Inferior parietal cortex (tissue), 1 donor: Measurements from ENCODE around the gene UNC13C.
"Not testable (repeated sequence)": the region's sequence is repeated elsewhere in the genome, so short reads cannot be mapped to it uniquely, and the experiment has no call there.

Experiments
- DNase-seq: peaks from one replicate; pipeline ENCODE4 v3.0.0-alpha.2; 2016; ENCODE audit errors: extremely low spot score

The UNC13C gene

GRCh38 chr15:53978253-53978906, at the start of gene UNC13C:
Gene UNC13C, plus strand, starts transcription at chr15:53978441. Its CDS starts 34,463 bp downstream, at chr15:54012904.
- DNase-seq: peak; percentile 38

DNA sequence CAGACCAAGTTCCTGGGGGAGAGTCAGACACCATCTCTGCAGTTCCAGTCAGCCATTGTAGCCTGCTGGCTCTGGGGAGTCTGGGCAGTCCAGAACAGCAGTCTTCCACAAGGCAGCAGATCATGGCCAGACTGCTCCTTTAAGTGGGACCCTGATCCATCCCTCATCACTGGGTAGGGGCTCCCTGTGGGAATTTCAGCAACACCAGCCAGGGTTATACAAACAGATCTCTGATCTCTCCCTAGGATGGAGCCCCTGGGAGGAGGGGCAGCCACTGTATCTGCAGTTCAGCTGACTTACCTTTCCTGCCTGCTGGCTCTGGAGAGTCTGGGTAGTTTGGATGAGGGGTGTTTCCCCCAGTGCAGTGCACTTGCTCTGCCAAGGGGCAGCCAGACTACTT, 42.1 kb upstream of the UNC13C start:
- DNase-seq: no peak

- not testable (repeated sequence) for DNase-seq
Measured at GRCh38 chr15:53937632-53938031, 40.6 kb upstream of the UNC13C start.

- no peak for DNase-seq
Measured at GRCh38 chr15:53950572-53950971, 27.7 kb upstream of the UNC13C start.

- no peak for DNase-seq
Measured at GRCh38 chr15:53955396-53955795, 22.8 kb upstream of the UNC13C start.

DNA sequence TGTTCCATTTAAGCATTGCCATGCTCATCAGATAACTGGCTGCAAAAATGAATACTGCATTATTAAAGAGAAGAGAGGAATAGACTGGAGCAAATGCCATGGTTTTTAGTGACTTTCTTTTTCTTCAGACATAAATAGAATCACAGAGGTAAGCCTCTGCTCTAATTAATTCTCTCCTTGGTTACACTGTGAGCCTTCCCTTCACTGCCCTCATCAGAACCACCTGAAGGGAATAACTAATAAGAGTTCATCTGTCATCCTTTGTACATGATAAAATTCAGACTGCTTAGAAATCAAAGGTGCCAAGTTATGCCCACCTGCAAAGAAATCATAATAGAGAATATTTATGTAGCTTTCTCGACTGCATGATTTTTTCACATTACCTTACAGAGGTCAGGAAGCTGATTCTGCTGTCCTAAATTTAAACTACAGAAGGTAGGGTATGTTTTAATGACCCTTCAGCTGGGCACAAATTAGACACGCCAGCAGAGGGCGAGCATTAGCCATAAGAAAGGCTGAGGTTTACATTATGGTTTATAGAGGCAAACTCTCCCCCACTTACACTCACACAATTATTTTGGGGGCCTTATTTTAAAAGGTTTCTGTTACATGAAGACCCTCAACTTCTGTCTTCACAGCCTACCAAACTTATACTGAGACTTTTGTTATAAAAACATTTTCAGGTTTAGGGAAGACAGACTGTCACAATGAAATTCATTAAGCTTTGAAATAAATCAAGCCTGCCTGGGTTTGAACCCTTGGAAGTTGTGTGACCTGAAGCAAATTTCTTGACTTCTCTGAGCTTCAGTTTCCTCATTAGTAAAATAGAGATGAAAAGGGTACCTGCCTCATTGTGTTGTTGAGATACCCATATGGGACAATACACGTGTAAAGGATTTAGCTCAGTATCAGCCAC, 15.3 kb upstream of the UNC13C start:
- DNase-seq: peak; percentile 36

DNA sequence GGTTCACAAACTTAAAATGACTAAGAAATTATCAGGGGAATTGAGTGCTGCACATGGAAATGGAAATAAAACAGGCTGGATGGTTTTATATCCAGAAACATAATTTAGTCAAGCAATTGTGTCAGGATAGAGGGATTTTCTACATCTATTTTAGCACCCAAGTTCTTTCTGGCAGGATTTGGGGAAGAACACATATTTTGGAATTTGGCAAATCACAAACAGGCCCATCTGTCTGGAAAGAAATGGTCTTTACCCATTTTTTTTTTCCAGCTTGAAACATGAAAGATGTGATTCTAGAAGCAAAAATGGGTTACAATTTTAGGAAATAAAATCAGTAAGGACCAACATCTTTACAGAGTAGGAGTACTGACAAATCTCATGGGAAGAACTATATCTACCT, 14.4 kb upstream of the UNC13C start:
- peak; percentile 38 for DNase-seq

DNA sequence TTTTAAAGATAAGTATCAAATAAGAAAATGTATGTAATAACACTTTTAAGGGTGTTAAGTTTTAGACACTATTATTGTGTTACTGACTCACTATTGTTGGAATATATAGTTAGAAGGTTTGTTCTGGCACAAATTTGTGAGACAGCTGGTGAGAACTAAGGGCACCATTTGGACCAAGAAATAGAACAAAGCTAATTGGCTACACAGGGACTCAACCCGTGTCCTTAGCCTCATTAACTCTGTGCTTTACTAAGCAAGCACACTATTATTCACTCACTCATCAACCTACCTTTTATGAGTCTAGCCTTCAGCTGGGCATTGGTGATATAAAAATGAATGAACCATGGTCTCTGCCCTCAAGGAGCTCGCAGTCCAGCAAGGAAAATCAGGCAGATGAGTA, 4.1 kb upstream of the UNC13C start:
- DNase-seq: no peak

DNA sequence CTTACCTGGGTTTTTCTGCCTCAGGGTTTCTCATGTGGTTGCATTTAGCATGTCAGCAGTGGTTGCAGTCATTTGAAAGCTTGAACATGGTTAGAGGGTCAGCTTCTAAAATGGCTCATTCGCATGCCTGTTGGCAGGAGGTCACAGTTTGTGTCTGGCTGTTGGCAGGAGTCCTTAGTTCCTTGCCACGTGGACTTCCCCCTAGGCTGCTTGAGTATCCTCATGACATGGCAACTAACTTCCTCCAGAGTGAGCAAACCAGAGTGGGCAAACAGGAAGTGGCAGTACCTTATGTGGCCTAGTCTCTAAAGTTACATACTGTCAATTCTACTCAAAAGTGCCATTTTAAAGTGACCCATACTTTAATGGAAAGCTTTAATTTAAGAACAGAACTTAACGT, 3.4 kb upstream of the UNC13C start:
- DNase-seq: no peak

GRCh38 chr15:53976844-53977392, 1.3 kb upstream of the UNC13C start:
- peak; percentile 22 for DNase-seq

- DNase-seq: peak; percentile 39
Measured at GRCh38 chr15:53979051-53979788, 979 bp downstream of the UNC13C start.

GRCh38 chr15:53980021-53980420, 1.8 kb downstream of the UNC13C start:
- peak; percentile 23 for DNase-seq

- no peak for DNase-seq
Measured at GRCh38 chr15:53982071-53982680, 3.9 kb downstream of the UNC13C start.

- DNase-seq: peak; percentile 31
Measured at GRCh38 chr15:53982876-53983275, 4.6 kb downstream of the UNC13C start.

DNA sequence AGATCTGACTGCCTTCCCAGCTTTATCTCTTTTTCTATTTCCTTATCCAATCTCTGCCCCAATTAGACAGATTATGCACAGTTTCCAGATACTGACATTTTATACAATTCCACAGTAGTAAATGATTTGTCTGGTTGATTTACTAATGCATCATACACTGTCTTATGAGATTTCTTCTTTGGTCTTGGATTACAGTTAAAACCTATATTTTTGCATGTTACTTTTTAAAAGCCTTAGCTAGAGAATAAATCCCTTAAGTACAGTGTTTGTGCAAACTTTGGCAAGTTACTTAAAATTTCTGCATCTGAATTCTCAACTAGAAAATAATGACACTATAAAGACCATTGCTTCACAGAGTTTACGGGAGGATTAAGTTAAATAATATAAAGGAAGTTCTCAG, 6.0 kb downstream of the UNC13C start:
- DNase-seq: no peak

- DNase-seq: no peak
Measured at GRCh38 chr15:53985562-53985961, 7.3 kb downstream of the UNC13C start.

DNA sequence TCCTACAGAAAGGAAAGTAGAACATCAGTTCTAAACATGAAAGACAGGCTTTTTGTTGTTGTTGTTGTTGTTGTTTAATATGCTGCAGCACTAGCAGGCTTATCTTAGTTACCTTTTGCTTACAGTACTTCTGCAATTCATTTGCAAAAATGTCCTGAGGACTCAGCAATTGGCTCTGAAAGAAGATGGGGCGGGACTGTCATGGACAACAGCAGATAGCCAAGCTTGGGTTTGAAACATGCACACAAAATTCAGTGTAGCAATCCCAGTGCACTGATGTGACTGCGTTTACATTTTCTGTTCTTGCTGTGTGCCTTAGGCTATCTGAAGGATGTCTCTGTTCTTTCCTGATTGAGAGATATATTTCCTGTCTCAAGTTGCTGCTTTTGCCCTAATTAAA, 9.2 kb downstream of the UNC13C start:
- no peak for DNase-seq

GRCh38 chr15:54007256-54007655, 29.0 kb downstream of the UNC13C start:
- no peak for DNase-seq

DNA sequence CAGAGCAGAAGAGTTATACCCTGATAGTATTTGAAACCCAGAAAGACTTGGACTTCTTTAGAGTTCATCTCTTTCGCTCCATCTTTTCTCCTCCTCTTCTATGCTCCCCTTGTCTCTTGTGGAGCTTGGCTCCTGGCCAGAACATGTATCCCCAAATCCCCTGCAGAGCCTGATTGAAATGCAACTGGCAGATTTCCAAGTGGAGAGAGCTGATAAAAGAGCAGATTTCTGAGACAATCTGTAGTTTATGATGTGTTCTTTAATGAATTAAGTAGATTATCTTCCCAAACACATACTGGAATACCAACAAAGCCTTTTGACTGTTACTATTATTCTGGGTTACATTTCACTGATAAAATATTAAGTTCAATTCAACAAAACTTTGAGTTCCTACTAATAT, 33.4 kb downstream of the UNC13C start:
- DNase-seq: no peak

GRCh38 chr15:54014067-54014655, 35.9 kb downstream of the UNC13C start:
- peak; percentile 6 for DNase-seq

DNA sequence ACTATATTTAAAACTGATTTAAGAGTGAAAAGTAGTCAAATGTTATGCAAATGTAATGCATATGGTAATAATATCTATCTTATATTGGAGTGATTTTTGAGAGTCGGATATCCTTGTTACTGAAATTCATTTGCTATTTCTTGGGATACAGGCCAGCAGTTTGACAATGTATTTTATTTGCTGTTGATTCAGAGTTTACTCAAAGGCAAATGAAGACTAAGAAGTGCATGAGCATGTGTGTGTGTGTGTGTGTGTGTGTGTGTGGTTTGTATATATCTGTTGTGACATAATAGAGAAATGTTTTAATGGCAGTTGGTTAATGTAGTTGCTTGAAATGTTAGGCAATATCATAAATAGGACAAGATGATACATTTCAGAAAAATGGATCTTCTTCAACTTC, 39.0 kb downstream of the UNC13C start:
- no peak for DNase-seq
